AG09309 (cell line): ENCODE measurements around the gene COL6A1.

Source experiments
- DNase-seq: peaks from one replicate; pipeline ENCODE4 v3.0.0-alpha.2; 2010; ENCODE audit warnings: low read depth
- H3K4me3 ChIP-seq: 2 replicates; pipeline ENCODE4 v1.5.1; 2011; ENCODE audit warnings: mild to moderate bottlenecking, low read depth, low read length, moderate library complexity; ENCODE audit not compliant: control insufficient read depth
- TF ChIP-seq, protein P1 (sequence below): IDR thresholded peaks from 2 replicates; pipeline ENCODE4 v1.5.1; 2011; ENCODE audit warnings: mild to moderate bottlenecking, low read depth, low read length, inconsistent platforms; ENCODE audit not compliant: insufficient read depth, control insufficient read depth; ENCODE audit errors: missing control alignments

The COL6A1 gene

DNA sequence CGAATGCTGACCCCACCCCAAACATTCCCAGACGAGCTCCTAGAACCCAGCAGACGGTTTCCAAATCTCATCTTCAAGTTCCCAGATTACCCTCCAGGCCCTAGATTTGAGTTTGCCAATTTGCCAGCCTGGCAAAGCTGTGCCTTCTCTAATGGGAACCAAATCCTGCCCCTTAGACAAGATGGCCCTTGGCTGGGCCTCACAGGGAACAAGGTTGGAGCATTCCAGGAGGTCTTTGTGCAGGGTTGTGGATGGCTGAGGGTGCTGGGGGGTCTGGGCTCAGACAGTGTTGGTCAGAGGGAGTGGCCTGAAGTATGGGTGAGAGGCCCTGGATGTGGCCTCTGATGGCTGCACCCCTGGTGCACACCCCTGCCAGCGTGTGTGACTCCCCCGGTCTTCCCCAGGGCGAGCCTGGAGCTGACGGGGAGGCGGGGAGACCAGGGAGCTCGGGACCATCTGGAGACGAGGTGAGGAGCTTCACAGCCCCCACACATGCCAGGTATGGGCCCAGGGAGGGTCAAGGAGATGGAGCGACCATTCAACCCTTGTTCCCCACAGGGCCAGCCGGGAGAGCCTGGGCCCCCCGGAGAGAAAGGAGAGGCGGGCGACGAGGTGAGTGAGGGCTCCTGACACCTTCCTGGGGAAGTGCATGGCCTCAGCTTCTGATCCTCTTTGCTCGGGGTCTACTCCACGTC, 10.2 kb downstream of the COL6A1 start:
- no peak for DNase-seq
- no peak overlapping the region for H3K4me3 ChIP-seq
- TF ChIP-seq, protein P1, sequence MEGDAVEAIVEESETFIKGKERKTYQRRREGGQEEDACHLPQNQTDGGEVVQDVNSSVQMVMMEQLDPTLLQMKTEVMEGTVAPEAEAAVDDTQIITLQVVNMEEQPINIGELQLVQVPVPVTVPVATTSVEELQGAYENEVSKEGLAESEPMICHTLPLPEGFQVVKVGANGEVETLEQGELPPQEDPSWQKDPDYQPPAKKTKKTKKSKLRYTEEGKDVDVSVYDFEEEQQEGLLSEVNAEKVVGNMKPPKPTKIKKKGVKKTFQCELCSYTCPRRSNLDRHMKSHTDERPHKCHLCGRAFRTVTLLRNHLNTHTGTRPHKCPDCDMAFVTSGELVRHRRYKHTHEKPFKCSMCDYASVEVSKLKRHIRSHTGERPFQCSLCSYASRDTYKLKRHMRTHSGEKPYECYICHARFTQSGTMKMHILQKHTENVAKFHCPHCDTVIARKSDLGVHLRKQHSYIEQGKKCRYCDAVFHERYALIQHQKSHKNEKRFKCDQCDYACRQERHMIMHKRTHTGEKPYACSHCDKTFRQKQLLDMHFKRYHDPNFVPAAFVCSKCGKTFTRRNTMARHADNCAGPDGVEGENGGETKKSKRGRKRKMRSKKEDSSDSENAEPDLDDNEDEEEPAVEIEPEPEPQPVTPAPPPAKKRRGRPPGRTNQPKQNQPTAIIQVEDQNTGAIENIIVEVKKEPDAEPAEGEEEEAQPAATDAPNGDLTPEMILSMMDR: no peak

DNA sequence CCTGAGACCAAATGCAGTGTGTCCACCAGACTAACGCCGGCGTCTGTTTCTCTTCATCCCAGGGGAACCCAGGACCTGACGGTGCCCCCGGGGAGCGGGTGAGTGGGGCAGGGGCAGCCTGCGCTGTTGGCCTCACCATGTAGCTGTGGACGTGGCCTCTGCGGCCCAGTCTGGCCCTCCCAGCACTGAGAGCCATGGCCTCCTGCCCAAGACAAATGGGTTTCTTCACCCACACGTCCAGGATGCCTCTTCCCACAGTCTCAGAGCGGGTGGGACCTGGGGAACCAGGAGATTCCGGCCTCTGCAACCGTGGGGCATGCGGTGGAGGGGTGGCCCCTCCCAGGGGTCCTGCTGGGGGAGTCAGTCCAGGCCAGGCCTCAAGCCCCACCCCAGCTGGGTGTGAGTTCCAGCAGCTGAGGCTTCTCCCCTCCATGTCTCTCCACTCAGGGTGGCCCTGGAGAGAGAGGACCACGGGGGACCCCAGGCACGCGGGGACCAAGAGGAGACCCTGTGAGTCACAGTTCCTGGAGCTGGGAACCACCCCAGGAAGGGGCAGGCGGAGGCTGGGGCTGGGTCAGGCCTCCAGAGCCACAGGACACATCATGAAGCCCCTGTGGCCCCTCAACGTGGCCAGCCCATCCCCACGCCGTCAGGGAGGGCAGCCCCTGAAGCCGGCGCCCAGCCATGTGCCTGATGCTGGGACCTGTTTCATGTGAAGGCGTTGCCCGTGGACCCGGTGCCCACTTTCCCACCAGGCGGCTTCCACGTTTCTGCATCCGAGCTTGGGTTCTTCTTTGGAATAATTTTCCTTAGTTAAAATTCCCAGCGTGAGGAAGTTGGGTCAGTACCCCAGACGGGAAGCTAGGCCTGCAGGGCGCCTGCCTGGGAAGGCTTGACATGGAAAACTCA, 11.0 kb downstream of the COL6A1 start:
- no peak overlapping the region for H3K4me3 ChIP-seq
- TF ChIP-seq, protein P1: no peak
- no peak for DNase-seq

DNA sequence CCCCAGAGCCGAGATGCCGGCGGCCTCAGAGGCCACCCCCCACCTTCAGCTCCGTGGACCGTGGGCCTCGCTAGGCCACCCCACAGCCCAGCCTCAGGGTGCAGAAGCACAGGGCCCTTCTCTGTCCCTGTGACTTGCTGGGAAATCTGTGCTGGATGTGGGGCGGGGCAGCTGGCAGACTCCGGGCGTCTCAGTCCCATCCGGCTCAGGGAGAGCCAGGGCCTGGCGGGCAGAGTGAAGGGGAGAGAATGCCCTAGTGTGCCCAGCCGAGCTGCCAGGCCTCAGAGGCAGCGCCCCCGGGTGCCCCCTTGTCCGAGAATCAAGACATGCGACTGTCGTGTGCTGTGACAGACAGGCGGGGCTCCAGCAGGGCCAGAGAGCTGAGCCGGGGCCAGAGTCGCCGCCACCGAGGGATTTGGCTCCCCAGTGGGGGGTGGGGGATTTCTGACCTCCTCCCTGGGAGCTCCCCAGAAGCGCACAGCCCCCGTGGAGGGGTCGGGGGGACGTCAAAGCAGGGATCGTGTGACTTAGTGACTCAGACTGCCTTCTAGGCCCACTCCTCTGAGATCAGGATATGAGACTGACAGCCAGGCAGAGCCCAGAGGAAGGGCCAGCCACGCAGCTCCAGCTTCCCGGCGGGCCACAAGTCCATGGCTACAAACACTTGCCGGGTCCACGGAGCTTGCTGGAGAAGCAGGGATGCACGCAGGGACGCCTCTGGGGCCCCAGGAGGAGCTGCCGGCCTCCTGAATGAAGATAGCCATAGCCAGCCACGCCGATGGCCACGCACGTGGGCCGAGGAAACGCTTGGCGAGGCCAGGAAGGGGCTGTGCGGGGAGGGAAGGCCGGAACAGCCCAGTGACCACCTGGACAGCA, 11.9 kb downstream of the COL6A1 start:
- no peak for DNase-seq
- no peak overlapping the region for H3K4me3 ChIP-seq
- TF ChIP-seq, protein P1: no peak

DNA sequence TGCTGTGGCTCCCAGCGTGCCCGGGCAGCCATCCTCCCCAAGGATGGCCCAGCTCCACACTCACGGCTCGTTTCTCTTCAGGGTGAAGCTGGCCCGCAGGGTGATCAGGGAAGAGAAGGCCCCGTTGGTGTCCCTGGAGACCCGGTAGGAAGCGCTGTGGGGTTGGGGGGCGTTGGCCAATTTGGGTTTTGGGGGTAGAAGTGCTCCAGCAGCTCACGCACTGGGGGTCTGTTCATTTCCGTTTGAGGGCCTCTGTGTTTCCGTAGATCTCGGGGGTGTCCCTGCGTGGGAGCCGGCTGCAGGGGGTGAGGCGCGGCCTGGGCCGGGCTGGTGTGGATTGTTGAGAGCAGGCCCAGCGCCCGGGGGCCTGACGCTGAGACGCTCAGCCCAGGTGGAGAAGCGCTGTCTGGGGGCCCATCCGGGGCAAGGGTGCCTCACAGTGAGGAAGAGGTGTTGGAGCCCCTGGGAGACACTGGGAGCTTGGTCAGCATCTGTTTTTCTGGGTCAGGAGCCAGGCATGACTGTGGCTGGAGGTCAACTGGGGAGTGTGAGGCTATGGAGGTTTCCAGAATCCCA, 12.6 kb downstream of the COL6A1 start:
- DNase-seq: no peak

DNA sequence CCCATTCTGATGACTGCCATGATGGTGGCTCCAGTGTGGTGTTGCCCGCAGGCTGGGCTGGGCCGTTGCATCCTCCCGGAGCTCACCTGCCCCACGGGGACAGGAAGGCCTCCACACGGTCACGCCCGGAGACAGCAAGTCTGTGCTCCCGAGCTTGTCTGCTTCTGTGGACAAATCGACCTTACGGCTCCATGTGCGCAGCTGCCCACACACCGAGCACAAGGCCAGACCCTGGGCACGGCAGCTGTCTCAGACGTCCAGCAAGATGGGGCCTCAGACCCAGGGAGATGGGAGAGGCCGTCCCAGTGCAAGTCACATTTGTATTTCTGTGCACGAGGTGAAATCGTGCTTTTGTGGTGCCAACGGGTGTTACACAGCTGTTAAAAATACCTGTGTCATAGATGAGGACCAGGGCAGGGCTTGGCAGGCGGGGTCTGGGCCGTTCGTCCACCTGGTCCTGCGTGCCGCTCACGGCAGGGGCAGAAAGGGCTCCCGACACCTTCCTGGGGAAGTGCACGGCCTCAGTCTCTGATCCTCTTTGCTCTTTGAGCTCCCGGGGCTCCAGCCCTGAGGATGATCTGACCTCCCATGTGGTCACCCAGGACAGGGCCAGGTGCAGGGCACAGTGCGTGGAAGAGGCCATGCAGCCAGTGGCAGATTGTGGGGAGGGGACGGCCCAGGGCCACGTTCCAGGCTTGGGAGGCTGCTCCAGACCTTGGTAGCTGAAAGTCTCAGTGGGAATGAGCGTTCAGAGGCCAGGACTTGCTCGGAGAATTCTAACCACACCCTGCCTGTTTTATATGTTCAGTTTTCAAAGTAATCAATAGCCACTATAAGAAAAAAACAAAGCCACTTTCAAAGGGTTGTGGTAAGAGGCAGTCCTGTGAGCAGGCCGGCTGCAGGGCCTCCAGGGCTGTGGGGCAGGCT, 13.5 kb downstream of the COL6A1 start:
- TF ChIP-seq, protein P1: no peak

More for the DNA sequence above, 12.6 kb downstream of the COL6A1 start:
- H3K4me3 ChIP-seq: no peak overlapping the region
- TF ChIP-seq, protein P1: no peak

More for the DNA sequence above, 13.5 kb downstream of the COL6A1 start:
- DNase-seq: no peak
- no peak overlapping the region for H3K4me3 ChIP-seq
